ENCODE measurements around the gene HCN2.
A peak's percentile ranks its signal among the peaks of the same experiment; 100 is the strongest.
"Not testable (repeated sequence)": the region's sequence is repeated elsewhere in the genome, so short reads cannot be mapped to it uniquely, and the experiment has no call there.

HCN2 gene

GRCh38 chr19:623974-624373, 34.3 kb downstream of the HCN2 start:
- no peak overlapping the region for H3K27ac ChIP-seq
- no peak for TF ChIP-seq CTCF (IDR thresholded peaks at IDR 0.05)
- H3K4me3 ChIP-seq, result no peak overlapping the region
- DNase-seq (ENCODE audit: low spot score), result no peak

GRCh38 chr19:624433-625109, 34.9 kb downstream of the HCN2 start:
- Histone ChIP-seq H3K27ac (no peak overlapping the region), H3K4me3 (no peak overlapping the region)
- DNase-seq (ENCODE audit: low spot score), result no peak
- TF ChIP-seq CTCF (IDR thresholded peaks at IDR 0.05), result no peak

GRCh38 chr19:625257-625656, 35.6 kb downstream of the HCN2 start:
- TF ChIP-seq CTCF (IDR thresholded peaks at IDR 0.05), result no peak
- no peak for DNase-seq (ENCODE audit: low spot score)
- no peak overlapping the region for H3K27ac ChIP-seq

GRCh38 chr19:626566-626965, 36.9 kb downstream of the HCN2 start:
- DNase-seq (ENCODE audit: low spot score); H3K4me3 ChIP-seq; H3K27ac ChIP-seq: not testable (repeated sequence)

More at GRCh38 chr19:625257-625656, 35.6 kb downstream of the HCN2 start:
- H3K4me3 ChIP-seq, result no peak overlapping the region

- DNase-seq (ENCODE audit: low spot score), result no peak
- Histone ChIP-seq H3K4me3 (no peak overlapping the region), H3K27ac (no peak overlapping the region)
- no peak for TF ChIP-seq CTCF (IDR thresholded peaks at IDR 0.05)
Measured at GRCh38 chr19:628168-628567, 38.5 kb downstream of the HCN2 start.

GRCh38 chr19:629515-629914, 39.8 kb downstream of the HCN2 start:
- not testable (repeated sequence) for H3K27ac ChIP-seq; DNase-seq (ENCODE audit: low spot score); H3K4me3 ChIP-seq

GRCh38 chr19:629961-630714, 40.5 kb downstream of the HCN2 start:
- TF ChIP-seq CTCF (IDR thresholded peaks at IDR 0.05), result no peak
- H3K27ac ChIP-seq, result no peak overlapping the region
- H3K4me3 ChIP-seq, result no peak overlapping the region
- DNase-seq (ENCODE audit: low spot score), result no peak

GRCh38 chr19:632579-633067, 42.9 kb downstream of the HCN2 start:
- Histone ChIP-seq H3K27ac (no peak overlapping the region), H3K4me3 (peak overlapping the region; percentile 90)
- TF ChIP-seq CTCF (IDR thresholded peaks at IDR 0.05), result no peak
- DNase-seq (ENCODE audit: low spot score), result no peak
